HepG2 (cell line): ENCODE results near the gene CLIP2. TPM values are rescaled to one million over a fixed set of nuclear protein-coding genes. Genes with fewer than 3 reads are reported as not detected.

ENCODE experiments used
- ARNTL ChIP-seq: sonication (generic); formaldehyde crosslinking; IDR thresholded peaks from 2 replicates; pipeline ENCODE4 v1.4.0; 2020; ENCODE audit warnings: mild to moderate bottlenecking, missing genetic modification reagents
- CCDC6 ChIP-seq: sonication (generic); formaldehyde crosslinking; IDR thresholded peaks from 2 replicates; pipeline ENCODE4 v1.8.1; 2022; ENCODE audit warnings: mild to moderate bottlenecking, missing genetic modification reagents, moderate library complexity
- HNF4G ChIP-seq, 2 experiments: sonication (generic) in 1 of 2; formaldehyde crosslinking in 1 of 2; IDR thresholded peaks; 2 replicates each; pipeline versions ENCODE4 v1.4.0 to v1.6.1; 2011 to 2020; ENCODE audit warnings: borderline replicate concordance in 2 of 2, low read depth in 2 of 2, mild to moderate bottlenecking in 2 of 2, low read length in 1 of 2, missing genetic modification reagents in 1 of 2, moderate library complexity in 1 of 2
- HOXA3 ChIP-seq: sonication (generic); formaldehyde crosslinking; IDR thresholded peaks from 2 replicates; pipeline ENCODE4 v1.5.0; 2020; ENCODE audit warnings: missing genetic modification reagents
- MED8 ChIP-seq: sonication (generic); formaldehyde crosslinking; IDR thresholded peaks from 2 replicates; pipeline ENCODE4 v1.8.1; 2023; ENCODE audit warnings: mild to moderate bottlenecking, missing genetic modification reagents; ENCODE audit not compliant: insufficient replicate concordance
- NCOR1 ChIP-seq: fragments of 200-600 bp; sonication (generic); IDR thresholded peaks from 2 replicates; pipeline ENCODE4 v1.7.0; 2017; ENCODE audit warnings: antibody characterized with exemption, low read length, borderline replicate concordance
- NFKBIZ ChIP-seq: IDR thresholded peaks from 2 replicates; pipeline ENCODE4 v1.6.1; 2018; ENCODE audit warnings: missing genetic modification reagents, missing compliant biosample characterization
- PBX2 ChIP-seq: IDR thresholded peaks from 2 replicates; pipeline ENCODE4 v1.6.1; 2016; ENCODE audit warnings: control low read depth
- RARA ChIP-seq: IDR thresholded peaks from 2 replicates; pipeline ENCODE4 v1.6.1; 2016; ENCODE audit warnings: missing genetic modification reagents, missing compliant biosample characterization
- SAP130 ChIP-seq: IDR thresholded peaks from 2 replicates; pipeline ENCODE4 v1.6.1; 2016; ENCODE audit warnings: low read depth
- SOX13 ChIP-seq, 3 experiments: fragments of 450-650 bp in 1 of 3; sonication (generic) in 1 of 3; formaldehyde crosslinking in 1 of 3; IDR thresholded peaks in 2 of 3; conservative IDR thresholded peaks in 1 of 3; 2 replicates each; pipeline versions ENCODE4 v1.5.0 to v1.6.1; 2016 to 2020; ENCODE audit warnings: antibody characterized with exemption in 1 of 3, mild to moderate bottlenecking in 1 of 3, missing compliant biosample characterization in 1 of 3, missing genetic modification reagents in 1 of 3, moderate library complexity in 1 of 3
- SRSF1 ChIP-seq: fragments of 200-400 bp; formaldehyde crosslinking; optimal IDR thresholded peaks from 2 replicates; pipeline ENCODE3; 2017; ENCODE audit warnings: mild to moderate bottlenecking, low read depth, low read length, moderate library complexity
- ZNF18 ChIP-seq: sonication (generic); formaldehyde crosslinking; IDR thresholded peaks from 2 replicates; pipeline ENCODE4 v1.8.0; 2022; ENCODE audit warnings: mild to moderate bottlenecking, missing genetic modification reagents; ENCODE audit not compliant: insufficient replicate concordance
- ZNF256 ChIP-seq: sonication (generic); formaldehyde crosslinking; conservative IDR thresholded peaks from 2 replicates; pipeline ENCODE4 v1.4.0; 2020; ENCODE audit warnings: missing genetic modification reagents
- ZNF414 ChIP-seq: sonication (generic); formaldehyde crosslinking; IDR thresholded peaks from 2 replicates; pipeline ENCODE4 v1.5.0; 2020; ENCODE audit warnings: missing genetic modification reagents
- ZNF746 ChIP-seq: sonication (generic); formaldehyde crosslinking; IDR thresholded peaks from 2 replicates; pipeline ENCODE4 v1.8.0; 2022; ENCODE audit warnings: mild to moderate bottlenecking, missing genetic modification reagents
- polyA plus RNA-seq, 8 experiments: library from polyadenylated mRNA; depleted of rRNA in 3 of 8; stranded (reverse) in 7 of 8; unstranded in 1 of 8; fragments of >200 nt; fragmentation: Illumina TruSeq in 4 of 8; extraction: Trizol in 4 of 8; gene quantifications; 2 replicates each; pipeline versions ENCODE4 v1.2.1 to v1.2.3, GENCODE V29; 2011 to 2016; ENCODE audit warnings: low read depth in 4 of 8, missing spikeins in 1 of 8, mixed read lengths in 1 of 8; ENCODE audit not compliant: insufficient read depth in 1 of 8
- total RNA-seq, 5 experiments: library from RNA; depleted of rRNA; stranded (reverse); fragments of >200 nt; fragmentation: Illumina TruSeq; extraction: Trizol; gene quantifications; 2 replicates each; pipeline ENCODE4 v1.2.3, GENCODE V29; 2016; ENCODE audit warnings: low read depth in 1 of 5
- TF ChIP-seq, protein P1 (sequence below): sonication (generic); formaldehyde crosslinking; IDR thresholded peaks from 2 replicates; pipeline ENCODE4 v1.8.1; 2023; ENCODE audit warnings: mild to moderate bottlenecking, inconsistent platforms, moderate library complexity, missing genetic modification reagents, borderline replicate concordance
- TF ChIP-seq, protein P2 (sequence below): sonication (generic); formaldehyde crosslinking; conservative IDR thresholded peaks from 2 replicates; pipeline ENCODE4 v1.8.0; 2022; ENCODE audit warnings: low read depth, missing genetic modification reagents
- TF ChIP-seq, protein P3 (sequence below): sonication (generic); formaldehyde crosslinking; IDR thresholded peaks from 2 replicates; pipeline ENCODE4 v1.8.0; 2022; ENCODE audit warnings: missing genetic modification reagents, mild to moderate bottlenecking, inconsistent platforms, borderline replicate concordance

Gene CLIP2
- total and polyA plus RNA-seq, 2 of the 13 experiments (the other 11 are each of a cell fraction or from before 2014, with no cell fraction given): 6.5 to 17.4 TPM

GRCh38 chr7:74454021-74454924 is 165.1 kb downstream of the CLIP2 start (continued):
- TF ChIP-seq, protein P1, sequence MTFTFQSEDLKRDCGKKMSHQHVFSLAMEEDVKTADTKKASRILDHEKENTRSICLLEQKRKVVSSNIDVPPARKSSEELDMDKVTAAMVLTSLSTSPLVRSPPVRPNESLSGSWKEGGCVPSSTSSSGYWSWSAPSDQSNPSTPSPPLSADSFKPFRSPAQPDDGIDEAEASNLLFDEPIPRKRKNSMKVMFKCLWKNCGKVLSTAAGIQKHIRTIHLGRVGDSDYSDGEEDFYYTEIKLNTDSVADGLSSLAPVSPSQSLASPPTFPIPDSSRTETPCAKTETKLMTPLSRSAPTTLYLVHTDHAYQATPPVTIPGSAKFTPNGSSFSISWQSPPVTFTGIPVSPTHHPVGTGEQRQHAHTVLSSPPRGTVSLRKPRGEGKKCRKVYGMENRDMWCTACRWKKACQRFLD (CRISPR knock-in tag): 0 out of 2 replicates have a peak, but pooled peaks have one; percentile 19
- peak; percentile 70 for TF ChIP-seq SRSF1
- TF ChIP-seq NCOR1: no peak
- TF ChIP-seq CCDC6: no peak
- no peak for TF ChIP-seq ZNF18
- TF ChIP-seq RARA (CRISPR knock-in tag): no peak
- no peak for TF ChIP-seq HOXA3 (CRISPR knock-in tag)
- TF ChIP-seq ZNF256 (CRISPR knock-in tag): no peak
- TF ChIP-seq ZNF414 (CRISPR knock-in tag): 0 out of 2 replicates have a peak, but pooled peaks have one; percentile 23
- no peak for TF ChIP-seq ZNF746 (CRISPR knock-in tag)
- TF ChIP-seq, protein P2, sequence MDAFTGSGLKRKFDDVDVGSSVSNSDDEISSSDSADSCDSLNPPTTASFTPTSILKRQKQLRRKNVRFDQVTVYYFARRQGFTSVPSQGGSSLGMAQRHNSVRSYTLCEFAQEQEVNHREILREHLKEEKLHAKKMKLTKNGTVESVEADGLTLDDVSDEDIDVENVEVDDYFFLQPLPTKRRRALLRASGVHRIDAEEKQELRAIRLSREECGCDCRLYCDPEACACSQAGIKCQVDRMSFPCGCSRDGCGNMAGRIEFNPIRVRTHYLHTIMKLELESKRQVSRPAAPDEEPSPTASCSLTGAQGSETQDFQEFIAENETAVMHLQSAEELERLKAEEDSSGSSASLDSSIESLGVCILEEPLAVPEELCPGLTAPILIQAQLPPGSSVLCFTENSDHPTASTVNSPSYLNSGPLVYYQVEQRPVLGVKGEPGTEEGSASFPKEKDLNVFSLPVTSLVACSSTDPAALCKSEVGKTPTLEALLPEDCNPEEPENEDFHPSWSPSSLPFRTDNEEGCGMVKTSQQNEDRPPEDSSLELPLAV (CRISPR knock-in tag): no peak
- TF ChIP-seq PBX2: no peak
- no peak for TF ChIP-seq MED8 (CRISPR knock-in tag)
- TF ChIP-seq NFKBIZ: no peak
- no peak for TF ChIP-seq SAP130 (CRISPR knock-in tag)
- TF ChIP-seq HNF4G (IDR thresholded peaks at IDR 0.05; ENCODE audit: borderline replicate concordance, low read depth, low read length): no peak
- no peak for TF ChIP-seq HNF4G (CRISPR knock-in tag; IDR thresholded peaks at IDR 0.05; ENCODE audit: borderline replicate concordance, low read depth)
- TF ChIP-seq SOX13 (IDR thresholded peaks at IDR 0.05): no peak
- no peak for TF ChIP-seq SOX13 (CRISPR knock-in tag; conservative IDR thresholded peaks at IDR 0.05 in 1 of 2, IDR thresholded peaks at IDR 0.05 in 1 of 2)
- TF ChIP-seq ARNTL (CRISPR knock-in tag): 0 out of 2 replicates have a peak, but pooled peaks have one; percentile 13
- TF ChIP-seq, protein P3, sequence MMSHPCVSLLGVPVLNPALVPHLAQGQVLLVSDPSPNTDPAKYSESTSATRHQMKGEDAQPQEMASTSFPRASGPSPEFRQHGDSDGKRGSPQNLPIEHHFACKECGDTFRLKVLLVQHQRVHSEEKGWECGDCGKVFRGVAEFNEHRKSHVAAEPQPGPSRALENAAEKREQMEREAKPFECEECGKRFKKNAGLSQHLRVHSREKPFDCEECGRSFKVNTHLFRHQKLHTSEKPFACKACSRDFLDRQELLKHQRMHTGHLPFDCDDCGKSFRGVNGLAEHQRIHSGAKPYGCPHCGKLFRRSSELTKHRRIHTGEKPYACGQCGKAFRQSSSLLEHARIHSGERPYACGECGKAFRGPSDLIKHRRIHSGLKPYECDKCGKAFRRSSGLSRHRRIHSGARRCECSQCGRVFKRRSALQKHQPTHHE (CRISPR knock-in tag): no peak
